Neural cell (in vitro differentiated cells): ENCODE results near the gene ZFP69B. TPM values are rescaled to one million over a fixed set of nuclear protein-coding genes. Genes with fewer than 3 reads are reported as not detected.

Experiments
- H2AFZ ChIP-seq: fragments of 200-600, 300-800 bp; sonication (generic), shearing (Covaris generic); 2 replicates; pipeline ENCODE4 v1.6.0; 2014; ENCODE audit warnings: low read depth, mild to moderate bottlenecking, antibody characterized with exemption, low read length, moderate library complexity
- H3F3A ChIP-seq: fragments of 200-600 bp; shearing (Covaris generic); 2 replicates; pipeline ENCODE4 v1.6.1; 2016; ENCODE audit warnings: mild to moderate bottlenecking, moderate library complexity, mixed read lengths, antibody characterized with exemption, low read length; ENCODE audit not compliant: insufficient read depth, poor library complexity, severe bottlenecking
- H3K27ac ChIP-seq: fragments of 200-600, 300-800 bp; sonication (generic), shearing (Covaris generic); 2 replicates; pipeline ENCODE4 v1.5.1; 2014; ENCODE audit warnings: mild to moderate bottlenecking, low read length, moderate library complexity
- H3K27me3 ChIP-seq: fragments of 300-800, 200-600 bp; sonication (generic), shearing (Covaris generic); 2 replicates; pipeline ENCODE4 v1.6.0; 2014; ENCODE audit warnings: mild to moderate bottlenecking, low read depth, low read length, moderate library complexity; ENCODE audit not compliant: insufficient read depth
- H3K36me3 ChIP-seq: fragments of 300-800, 200-600 bp; sonication (generic), shearing (Covaris generic); 2 replicates; pipeline ENCODE4 v1.5.1; 2014; ENCODE audit warnings: mild to moderate bottlenecking, antibody characterized with exemption, low read length, moderate library complexity; ENCODE audit not compliant: insufficient read depth
- H3K4me2 ChIP-seq: fragments of 300-800, 200-600 bp; sonication (generic), shearing (Covaris generic); 2 replicates; pipeline ENCODE4 v1.6.0; 2014; ENCODE audit warnings: mild to moderate bottlenecking, low read length
- H3K4me3 ChIP-seq: fragments of 300-800, 200-600 bp; sonication (generic), shearing (Covaris generic); 2 replicates; pipeline ENCODE4 v1.5.1; 2014; ENCODE audit warnings: mild to moderate bottlenecking, low read length, moderate library complexity
- H3K79me2 ChIP-seq: fragments of 200-600 bp; shearing (Covaris generic); replicated peaks from 2 replicates; pipeline ENCODE4 v1.6.0; 2014; ENCODE audit warnings: mild to moderate bottlenecking, low read length, moderate library complexity; ENCODE audit not compliant: insufficient read depth
- H3K9ac ChIP-seq: fragments of 300-800, 200-600 bp; sonication (generic), shearing (Covaris generic); 2 replicates; pipeline ENCODE4 v1.6.1; 2016; ENCODE audit warnings: mild to moderate bottlenecking, low read length, mixed read lengths
- H3K9me2 ChIP-seq: fragments of 200-600 bp; shearing (Covaris generic); 2 replicates; pipeline ENCODE4 v1.6.1; 2016; ENCODE audit warnings: mild to moderate bottlenecking, low read length, mixed read lengths; ENCODE audit not compliant: insufficient read depth
- H3K9me3 ChIP-seq: fragments of 200-600, 300-800 bp; sonication (generic), shearing (Covaris generic); 2 replicates; pipeline ENCODE4 v1.6.1; 2016; ENCODE audit warnings: mild to moderate bottlenecking, mixed run types, low read length, moderate library complexity, mixed read lengths
- H4K20me1 ChIP-seq: fragments of 200-600 bp; shearing (Covaris generic); 2 replicates; pipeline ENCODE4 v1.6.1; 2016; ENCODE audit warnings: mild to moderate bottlenecking, mixed run types; ENCODE audit not compliant: insufficient read depth
- CTCF ChIP-seq: fragments of 450-650 bp; IDR thresholded peaks from 2 replicates; pipeline ENCODE4 v1.5.1; 2014; ENCODE audit warnings: antibody characterized with exemption, mild to moderate bottlenecking, moderate library complexity; ENCODE audit not compliant: poor library complexity, severe bottlenecking
- EP300 ChIP-seq: fragments of 450-650 bp; conservative IDR thresholded peaks from 2 replicates; pipeline ENCODE4 v1.6.1; 2014; ENCODE audit warnings: antibody characterized with exemption, mild to moderate bottlenecking, moderate library complexity; ENCODE audit not compliant: poor library complexity, severe bottlenecking
- EZH2 ChIP-seq: fragments of 200-600, 300-800 bp; shearing (Covaris generic), sonication (generic); IDR thresholded peaks from 2 replicates; pipeline ENCODE4 v1.6.1; 2014; ENCODE audit warnings: antibody characterized with exemption, low read length, borderline replicate concordance, mild to moderate bottlenecking; ENCODE audit not compliant: insufficient read depth, poor library complexity, severe bottlenecking
- MXI1 ChIP-seq: fragments of 450-650 bp; conservative IDR thresholded peaks from 2 replicates; pipeline ENCODE4 v1.6.1; 2014; ENCODE audit warnings: antibody characterized with exemption, mild to moderate bottlenecking; ENCODE audit not compliant: poor library complexity, severe bottlenecking
- POLR2AphosphoS5 ChIP-seq: IDR thresholded peaks from 2 replicates; pipeline ENCODE4 v1.6.1; 2012
- RAD21 ChIP-seq: fragments of 450-650 bp; conservative IDR thresholded peaks from 2 replicates; pipeline ENCODE4 v1.6.1; 2014; ENCODE audit warnings: antibody characterized with exemption, mild to moderate bottlenecking, moderate library complexity
- REST ChIP-seq: IDR thresholded peaks from 2 replicates; pipeline ENCODE4 v1.6.1; 2012; ENCODE audit warnings: borderline replicate concordance
- SMC3 ChIP-seq: fragments of 450-650 bp; conservative IDR thresholded peaks from 2 replicates; pipeline ENCODE4 v1.6.1; 2014; ENCODE audit warnings: antibody characterized with exemption, mild to moderate bottlenecking, moderate library complexity; ENCODE audit not compliant: poor library complexity
- TAF1 ChIP-seq: IDR thresholded peaks from 2 replicates; pipeline ENCODE4 v1.6.1; 2012; ENCODE audit warnings: low read depth
- polyA plus RNA-seq: library from polyadenylated mRNA; depleted of rRNA; stranded (reverse); fragments of >200 nt; gene quantifications from 2 replicates; pipeline ENCODE4 v1.2.3, GENCODE V29; 2014

Gene ZFP69B
- polyA plus RNA-seq, 1 donor from 2014 or later = 21.6 TPM

GRCh38 chr1:40450495-40451237 is 390 bp downstream of the ZFP69B start:
- Histone ChIP-seq H3K4me3 (peak overlapping the region; percentile 74), H4K20me1 (no peaks in the 10 kb centered on the region), H3K36me3 (peaks cover 22% of the 10 kb centered on the region), H3K27ac (peak overlapping the region; percentile 94), H3K9me3 (peaks cover 7% of the 10 kb centered on the region), H3K9ac (peak overlapping the region; percentile 94), H3K9me2 (no peaks in the 10 kb centered on the region), H2AFZ (peak overlapping the region; percentile 63), H3K79me2 (peaks cover 30% of the 10 kb centered on the region), H3K4me2 (peak overlapping the region; percentile 94), H3F3A (peaks cover 7% of the 10 kb centered on the region), H3K27me3 (no peaks in the 10 kb centered on the region)
- TF ChIP-seq RAD21 (no peak), POLR2AphosphoS5 (no peak), TAF1 (no peak), SMC3 (no peak), EP300 (no peak), EZH2 (no peak), MXI1 (no peak), REST (no peak), CTCF (no peak)

DNA sequence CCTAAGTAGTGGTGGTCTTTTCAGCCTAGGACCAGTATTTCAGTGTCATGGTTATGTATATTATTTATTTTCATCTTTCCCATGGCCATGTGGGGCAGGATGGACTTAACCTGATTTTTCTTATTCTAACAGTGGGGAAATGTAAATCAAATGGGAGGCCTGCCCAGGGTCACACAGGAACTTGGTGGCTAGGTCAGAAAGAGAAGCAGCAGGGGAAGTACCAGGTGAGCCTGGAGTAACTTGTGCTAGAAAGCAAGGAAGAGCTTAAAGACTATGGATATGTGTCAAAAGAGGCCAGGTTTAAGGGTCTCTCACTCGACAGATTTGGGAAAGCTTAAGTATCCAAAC is 936 bp downstream of the ZFP69B start:
- Histone ChIP-seq H4K20me1 (no peaks in the 10 kb centered on the region), H3F3A (peaks cover 7% of the 10 kb centered on the region), H3K27ac (peak overlapping the region; percentile 94), H3K9me2 (no peaks in the 10 kb centered on the region), H3K9me3 (peaks cover 8% of the 10 kb centered on the region), H3K27me3 (no peaks in the 10 kb centered on the region), H3K36me3 (peaks cover 28% of the 10 kb centered on the region), H3K79me2 (peaks cover 30% of the 10 kb centered on the region), H3K9ac (peak overlapping the region; percentile 94), H3K4me2 (peak overlapping the region; percentile 94), H3K4me3 (peak overlapping the region; percentile 74), H2AFZ (no peak overlapping the region)
- TF ChIP-seq POLR2AphosphoS5 = no peak
- TF ChIP-seq EZH2 = no peak
- TF ChIP-seq TAF1 = no peak
- TF ChIP-seq MXI1 = no peak
- no peak for TF ChIP-seq SMC3
- no peak for TF ChIP-seq RAD21
